Astrocyte (in vitro differentiated cells and primary cell): ENCODE measurements around the gene BMP8A. TPM values are rescaled to one million over a fixed set of nuclear protein-coding genes. Genes with fewer than 3 reads are reported as not detected.

Experiments used
- DNase-seq: peaks from one replicate; pipeline ENCODE4 v3.0.0-alpha.2; 2010; ENCODE audit warnings: low read depth
- FAIRE-seq: peaks from 2 replicates; lab custom pipeline; 2011; peaks lifted over from hg19 to GRCh38; lab: Jason Lieb, UNC
- H2AFZ ChIP-seq: 2 replicates; pipeline ENCODE4 v1.6.0; 2012; ENCODE audit warnings: low read depth, low read length, inconsistent platforms
- H3K27ac ChIP-seq: 2 replicates; pipeline ENCODE4 v1.5.1; 2011; ENCODE audit warnings: low read depth, low read length, inconsistent platforms
- H3K27me3 ChIP-seq: 2 replicates; pipeline ENCODE4 v1.6.0; 2011; ENCODE audit warnings: low read length, inconsistent platforms; ENCODE audit not compliant: insufficient read depth
- H3K36me3 ChIP-seq: 2 replicates; pipeline ENCODE4 v1.5.1; 2011; ENCODE audit warnings: low read length, inconsistent platforms; ENCODE audit not compliant: insufficient read depth
- H3K4me1 ChIP-seq: 2 replicates; pipeline ENCODE4 v1.5.1; 2011; ENCODE audit warnings: low read length, inconsistent platforms; ENCODE audit not compliant: insufficient read depth
- H3K4me2 ChIP-seq: 2 replicates; pipeline ENCODE4 v1.6.0; 2012; ENCODE audit warnings: low read length, inconsistent platforms
- H3K4me3 ChIP-seq: 2 replicates; pipeline ENCODE4 v1.5.1; 2011; ENCODE audit warnings: low read depth, mild to moderate bottlenecking, low read length, inconsistent platforms; ENCODE audit not compliant: insufficient read depth
- H3K79me2 ChIP-seq: 2 replicates; pipeline ENCODE4 v1.6.0; 2012; ENCODE audit warnings: mild to moderate bottlenecking, low read length, inconsistent platforms; ENCODE audit not compliant: insufficient read depth
- H3K9ac ChIP-seq: 2 replicates; pipeline ENCODE4 v1.6.0; 2012; ENCODE audit warnings: mild to moderate bottlenecking, low read length, inconsistent platforms
- H3K9me3 ChIP-seq: 2 replicates; pipeline ENCODE4 v1.5.1; 2012; ENCODE audit warnings: low read depth, mild to moderate bottlenecking, low read length, inconsistent platforms; ENCODE audit not compliant: insufficient read depth
- H4K20me1 ChIP-seq: 2 replicates; pipeline ENCODE4 v1.6.0; 2012; ENCODE audit warnings: low read length, inconsistent platforms; ENCODE audit not compliant: insufficient read depth
- H3K27ac Mint-ChIP-seq: one replicate; pipeline ENCODE4 v1.8.0; 2021; ENCODE audit warnings: mild to moderate bottlenecking, mixed read lengths; ENCODE audit not compliant: unreplicated experiment
- H3K27me3 Mint-ChIP-seq: one replicate; pipeline ENCODE4 v1.8.0; 2021; ENCODE audit warnings: low read depth, mixed read lengths; ENCODE audit not compliant: unreplicated experiment
- H3K36me3 Mint-ChIP-seq: one replicate; pipeline ENCODE4 v1.8.0; 2021; ENCODE audit warnings: low read depth, mixed read lengths; ENCODE audit not compliant: unreplicated experiment
- H3K4me1 Mint-ChIP-seq: one replicate; pipeline ENCODE4 v1.8.0; 2021; ENCODE audit warnings: low read depth, mixed read lengths; ENCODE audit not compliant: unreplicated experiment
- H3K4me3 Mint-ChIP-seq: one replicate; pipeline ENCODE4 v1.8.0; 2021; ENCODE audit warnings: mild to moderate bottlenecking, moderate library complexity, mixed read lengths; ENCODE audit not compliant: unreplicated experiment
- H3K9me3 Mint-ChIP-seq: one replicate; pipeline ENCODE4 v1.8.0; 2021; ENCODE audit warnings: mild to moderate bottlenecking, mixed read lengths; ENCODE audit not compliant: unreplicated experiment
- EZH2 ChIP-seq: IDR thresholded peaks from 2 replicates; pipeline ENCODE4 v1.6.1; 2012; ENCODE audit warnings: mild to moderate bottlenecking, low read length, inconsistent platforms; ENCODE audit not compliant: insufficient read depth
- total RNA-seq: library from RNA; stranded (reverse); gene quantifications from 2 replicates; pipeline ENCODE4 v1.2.1, GENCODE V29; 2021
- TF ChIP-seq, protein P1 (sequence below): IDR thresholded peaks from 2 replicates; pipeline ENCODE4 v1.5.1; 2011; ENCODE audit warnings: low read depth, mild to moderate bottlenecking, inconsistent platforms, low read length, moderate library complexity; ENCODE audit not compliant: insufficient read depth

Gene BMP8A
- total RNA-seq, 1 donor from 2014 or later = 0.84 TPM

GRCh38 chr1:39569034-39569433 lies 77.6 kb downstream of the BMP8A start:
- Mint-ChIP-seq H3K36me3 (peaks cover 35% of the 10 kb centered on the region), H3K9me3 (no peaks in the 10 kb centered on the region), H3K27ac (no peak overlapping the region), H3K27me3 (no peaks in the 10 kb centered on the region), H3K4me1 (peaks cover 20% of the 10 kb centered on the region), H3K4me3 (no peak overlapping the region)
- H3K79me2 ChIP-seq = peaks cover 85% of the 10 kb centered on the region
- H3K9ac ChIP-seq = no peak overlapping the region
- H3K4me1 ChIP-seq = peaks cover 15% of the 10 kb centered on the region
- no peak for FAIRE-seq
- H3K4me3 ChIP-seq = no peak overlapping the region
- DNase-seq = no peak
- no peaks in the 10 kb centered on the region for H3K9me3 ChIP-seq
- peaks cover 84% of the 10 kb centered on the region for H3K36me3 ChIP-seq
- no peaks in the 10 kb centered on the region for H3K27me3 ChIP-seq
- no peak overlapping the region for H3K4me2 ChIP-seq
- no peak overlapping the region for H3K27ac ChIP-seq
- H2AFZ ChIP-seq = no peak overlapping the region
- TF ChIP-seq EZH2 = no peak
- TF ChIP-seq, protein P1, sequence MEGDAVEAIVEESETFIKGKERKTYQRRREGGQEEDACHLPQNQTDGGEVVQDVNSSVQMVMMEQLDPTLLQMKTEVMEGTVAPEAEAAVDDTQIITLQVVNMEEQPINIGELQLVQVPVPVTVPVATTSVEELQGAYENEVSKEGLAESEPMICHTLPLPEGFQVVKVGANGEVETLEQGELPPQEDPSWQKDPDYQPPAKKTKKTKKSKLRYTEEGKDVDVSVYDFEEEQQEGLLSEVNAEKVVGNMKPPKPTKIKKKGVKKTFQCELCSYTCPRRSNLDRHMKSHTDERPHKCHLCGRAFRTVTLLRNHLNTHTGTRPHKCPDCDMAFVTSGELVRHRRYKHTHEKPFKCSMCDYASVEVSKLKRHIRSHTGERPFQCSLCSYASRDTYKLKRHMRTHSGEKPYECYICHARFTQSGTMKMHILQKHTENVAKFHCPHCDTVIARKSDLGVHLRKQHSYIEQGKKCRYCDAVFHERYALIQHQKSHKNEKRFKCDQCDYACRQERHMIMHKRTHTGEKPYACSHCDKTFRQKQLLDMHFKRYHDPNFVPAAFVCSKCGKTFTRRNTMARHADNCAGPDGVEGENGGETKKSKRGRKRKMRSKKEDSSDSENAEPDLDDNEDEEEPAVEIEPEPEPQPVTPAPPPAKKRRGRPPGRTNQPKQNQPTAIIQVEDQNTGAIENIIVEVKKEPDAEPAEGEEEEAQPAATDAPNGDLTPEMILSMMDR = no peak
- H4K20me1 ChIP-seq = peaks cover 94% of the 10 kb centered on the region

GRCh38 chr1:39570477-39571177 lies 79.2 kb downstream of the BMP8A start:
- Histone ChIP-seq H3K9ac (no peak overlapping the region), H3K36me3 (peaks cover 71% of the 10 kb centered on the region), H3K79me2 (peaks cover 96% of the 10 kb centered on the region), H3K27me3 (no peaks in the 10 kb centered on the region), H2AFZ (no peak overlapping the region), H3K4me3 (no peak overlapping the region), H4K20me1 (peaks cover 96% of the 10 kb centered on the region), H3K9me3 (no peaks in the 10 kb centered on the region), H3K4me2 (no peak overlapping the region), H3K27ac (no peak overlapping the region), H3K4me1 (peaks cover 26% of the 10 kb centered on the region)
- no peak overlapping the region for H3K27ac Mint-ChIP-seq
- peaks cover 28% of the 10 kb centered on the region for H3K4me1 Mint-ChIP-seq
- DNase-seq = no peak
- no peak for FAIRE-seq
- no peaks in the 10 kb centered on the region for H3K9me3 Mint-ChIP-seq
- no peak for TF ChIP-seq EZH2
- H3K4me3 Mint-ChIP-seq = no peak overlapping the region
- H3K36me3 Mint-ChIP-seq = peaks cover 39% of the 10 kb centered on the region
- H3K27me3 Mint-ChIP-seq = no peaks in the 10 kb centered on the region

GRCh38 chr1:39571178-39571483 lies 79.7 kb downstream of the BMP8A start:
- Histone ChIP-seq H3K4me2 (no peak overlapping the region), H3K9ac (no peak overlapping the region), H3K27me3 (no peaks in the 10 kb centered on the region), H3K4me3 (no peak overlapping the region), H3K27ac (no peak overlapping the region), H3K4me1 (peaks cover 26% of the 10 kb centered on the region), H3K9me3 (no peaks in the 10 kb centered on the region), H2AFZ (no peak overlapping the region), H3K36me3 (peaks cover 67% of the 10 kb centered on the region), H4K20me1 (peaks cover 92% of the 10 kb centered on the region), H3K79me2 (peaks cover 96% of the 10 kb centered on the region)
- H3K36me3 Mint-ChIP-seq = peaks cover 35% of the 10 kb centered on the region
- no peak overlapping the region for H3K27ac Mint-ChIP-seq
- DNase-seq (no peak), FAIRE-seq (no peak)
- TF ChIP-seq EZH2 = no peak
- TF ChIP-seq, protein P1 = no peak
- H3K9me3 Mint-ChIP-seq = no peaks in the 10 kb centered on the region
- H3K27me3 Mint-ChIP-seq = no peaks in the 10 kb centered on the region
- H3K4me1 Mint-ChIP-seq = peaks cover 28% of the 10 kb centered on the region
- H3K4me3 Mint-ChIP-seq = no peak overlapping the region
